ENCODE data around the gene ATF7IP2. TPM values are rescaled to one million over a fixed set of nuclear protein-coding genes. Genes with fewer than 3 reads are reported as not detected.
"Not testable (repeated sequence)": the region's sequence is repeated elsewhere in the genome, so short reads cannot be mapped to it uniquely, and the experiment has no call there.

ATF7IP2 gene
- total and polyA plus RNA-seq, 2 donors, result 40.0 to 73.8 TPM

DNA sequence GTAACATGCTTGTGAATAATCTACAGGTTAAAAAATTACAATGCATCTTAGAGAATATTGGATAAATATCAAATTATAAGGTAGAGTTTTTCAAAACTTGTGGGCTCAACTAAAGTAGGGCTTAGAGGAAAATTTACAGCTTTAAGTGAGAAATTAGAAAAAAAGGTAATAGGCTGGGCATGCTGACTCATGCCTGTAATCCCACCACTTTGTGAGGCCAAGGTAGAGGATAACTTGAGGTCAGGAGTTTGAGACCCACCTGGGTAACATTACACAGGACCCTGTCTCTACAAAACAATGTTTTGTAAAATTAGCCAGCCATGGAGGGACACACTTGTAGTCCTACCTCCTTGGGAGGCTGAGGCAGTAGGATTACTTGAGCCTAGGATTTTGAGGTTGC lies 4.5 kb downstream of the ATF7IP2 start:
- Histone ChIP-seq H3K36me3 (ENCODE audit: control insufficient read depth in 2 of 2, insufficient read depth in 2 of 2, low read length in 1 of 2) (peaks cover 0 to 2% of the 10 kb centered on the region in 2 donors), H3K27me3 (ENCODE audit: control insufficient read depth in 2 of 2, insufficient read depth in 1 of 2, low read length in 1 of 2) (no peaks in the 10 kb centered on the region), H3K4me3 (ENCODE audit: low read length in 2 of 2) (no peak overlapping the region), H3K27ac (ENCODE audit: low read depth in 1 of 2, low read length in 1 of 2) (no peak overlapping the region), H3K9me3 (ENCODE audit: control insufficient read depth in 2 of 2, insufficient read depth in 1 of 2, low read length in 1 of 2) (peaks cover 0 to 9% of the 10 kb centered on the region in 2 donors), H3K4me1 (ENCODE audit: control insufficient read depth in 2 of 2, insufficient read depth in 2 of 2, low read length in 2 of 2) (peaks cover 6% of the 10 kb centered on the region in 2 donors)
- no peak for DNase-seq (ENCODE audit: low read depth in 6 of 9, low spot score in 9 of 9)

GRCh38 chr16:10390867-10391266 lies 5.0 kb downstream of the ATF7IP2 start:
- H3K4me1 ChIP-seq (ENCODE audit: control insufficient read depth in 2 of 2, insufficient read depth in 2 of 2, low read length in 2 of 2), result peaks cover 6% of the 10 kb centered on the region in 2 donors
- no peak overlapping the region for H3K27ac ChIP-seq (ENCODE audit: low read depth in 1 of 2, low read length in 1 of 2)
- no peaks in the 10 kb centered on the region for H3K27me3 ChIP-seq (ENCODE audit: control insufficient read depth in 2 of 2, insufficient read depth in 1 of 2, low read length in 1 of 2)
- H3K4me3 ChIP-seq (ENCODE audit: low read length in 2 of 2), result no peak overlapping the region
- H3K9me3 ChIP-seq (ENCODE audit: control insufficient read depth in 2 of 2, insufficient read depth in 1 of 2, low read length in 1 of 2), result peaks cover 0 to 4% of the 10 kb centered on the region in 2 donors
- H3K36me3 ChIP-seq (ENCODE audit: control insufficient read depth in 2 of 2, insufficient read depth in 2 of 2, low read length in 1 of 2), result peaks cover 0 to 2% of the 10 kb centered on the region in 2 donors
- no peak for DNase-seq (ENCODE audit: low read depth in 6 of 9, low spot score in 9 of 9)
- 98% methylated on average over 5 of the region's 5 CpGs for WGBS

GRCh38 chr16:10391339-10391738 lies 5.5 kb downstream of the ATF7IP2 start:
- H3K27me3 ChIP-seq (ENCODE audit: control insufficient read depth in 2 of 2, insufficient read depth in 1 of 2, low read length in 1 of 2), result no peaks in the 10 kb centered on the region
- H3K27ac ChIP-seq (ENCODE audit: low read depth in 1 of 2, low read length in 1 of 2), result no peak overlapping the region
- no peak for DNase-seq (ENCODE audit: low read depth in 6 of 9, low spot score in 9 of 9)
- WGBS, result 99% methylated on average over 3 of the region's 3 CpGs
- H3K4me3 ChIP-seq (ENCODE audit: low read length in 2 of 2), result no peak overlapping the region
- H3K4me1 ChIP-seq (ENCODE audit: control insufficient read depth in 2 of 2, insufficient read depth in 2 of 2, low read length in 2 of 2), result peaks cover 6% of the 10 kb centered on the region in 2 donors
- peaks cover 0 to 2% of the 10 kb centered on the region in 2 donors for H3K36me3 ChIP-seq (ENCODE audit: control insufficient read depth in 2 of 2, insufficient read depth in 2 of 2, low read length in 1 of 2)
- no peaks in the 10 kb centered on the region for H3K9me3 ChIP-seq (ENCODE audit: control insufficient read depth in 2 of 2, insufficient read depth in 1 of 2, low read length in 1 of 2)

GRCh38 chr16:10402975-10403374 lies 17.1 kb downstream of the ATF7IP2 start:
- 100% methylated on average over 1 of the region's 1 CpG for WGBS
- Histone ChIP-seq H3K27ac (ENCODE audit: low read depth in 1 of 2, low read length in 1 of 2) (no peak overlapping the region), H3K4me1 (ENCODE audit: control insufficient read depth in 2 of 2, insufficient read depth in 2 of 2, low read length in 2 of 2) (no peaks in the 10 kb centered on the region), H3K9me3 (ENCODE audit: control insufficient read depth in 2 of 2, insufficient read depth in 1 of 2, low read length in 1 of 2) (peaks cover 0 to 10% of the 10 kb centered on the region in 2 donors), H3K4me3 (ENCODE audit: low read length in 2 of 2) (no peak overlapping the region), H3K27me3 (ENCODE audit: control insufficient read depth in 2 of 2, insufficient read depth in 1 of 2, low read length in 1 of 2) (no peaks in the 10 kb centered on the region), H3K36me3 (ENCODE audit: control insufficient read depth in 2 of 2, insufficient read depth in 2 of 2, low read length in 1 of 2) (no peaks in the 10 kb centered on the region)
- DNase-seq (ENCODE audit: low read depth in 6 of 9, low spot score in 9 of 9), result no peak

DNA sequence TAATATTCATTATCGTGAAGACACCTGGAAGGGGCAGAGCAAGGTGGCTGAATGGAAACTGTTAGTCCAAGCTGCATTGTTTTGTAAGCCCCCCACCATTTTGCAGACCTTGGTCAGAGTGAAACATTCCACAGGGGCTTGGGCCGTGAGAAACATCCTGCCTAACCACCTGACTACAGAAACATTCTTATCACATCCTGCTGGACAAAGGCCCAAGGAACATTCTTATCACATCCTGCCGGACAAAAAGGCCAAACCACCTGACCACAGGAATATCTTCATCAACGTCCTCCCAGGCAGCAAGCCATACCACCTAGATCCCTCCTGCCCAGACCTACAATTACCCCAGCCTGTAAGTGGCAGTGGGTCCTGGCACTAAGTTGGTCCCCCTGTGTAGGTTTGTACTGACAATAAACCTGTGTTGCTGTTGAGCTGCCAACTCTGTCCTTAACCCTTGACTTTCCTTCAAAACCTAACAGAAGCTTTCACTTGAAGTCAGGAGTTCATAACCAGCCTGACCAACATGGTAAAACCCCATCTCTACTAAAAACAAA lies 19.6 kb downstream of the ATF7IP2 start:
- 83% methylated on average over 4 of the region's 4 CpGs for WGBS
- Histone ChIP-seq H3K36me3 (ENCODE audit: control insufficient read depth in 2 of 2, insufficient read depth in 2 of 2, low read length in 1 of 2) (peaks cover 0 to 5% of the 10 kb centered on the region in 2 donors), H3K4me3 (ENCODE audit: low read length in 2 of 2) (no peak overlapping the region), H3K27me3 (ENCODE audit: control insufficient read depth in 2 of 2, insufficient read depth in 1 of 2, low read length in 1 of 2) (no peaks in the 10 kb centered on the region), H3K9me3 (ENCODE audit: control insufficient read depth in 2 of 2, insufficient read depth in 1 of 2, low read length in 1 of 2) (peaks cover 2 to 13% of the 10 kb centered on the region in 2 donors), H3K4me1 (ENCODE audit: control insufficient read depth in 2 of 2, insufficient read depth in 2 of 2, low read length in 2 of 2) (no peaks in the 10 kb centered on the region), H3K27ac (ENCODE audit: low read depth in 1 of 2, low read length in 1 of 2) (no peak overlapping the region)
- DNase-seq (ENCODE audit: low read depth in 6 of 9, low spot score in 9 of 9), result no peak

DNA sequence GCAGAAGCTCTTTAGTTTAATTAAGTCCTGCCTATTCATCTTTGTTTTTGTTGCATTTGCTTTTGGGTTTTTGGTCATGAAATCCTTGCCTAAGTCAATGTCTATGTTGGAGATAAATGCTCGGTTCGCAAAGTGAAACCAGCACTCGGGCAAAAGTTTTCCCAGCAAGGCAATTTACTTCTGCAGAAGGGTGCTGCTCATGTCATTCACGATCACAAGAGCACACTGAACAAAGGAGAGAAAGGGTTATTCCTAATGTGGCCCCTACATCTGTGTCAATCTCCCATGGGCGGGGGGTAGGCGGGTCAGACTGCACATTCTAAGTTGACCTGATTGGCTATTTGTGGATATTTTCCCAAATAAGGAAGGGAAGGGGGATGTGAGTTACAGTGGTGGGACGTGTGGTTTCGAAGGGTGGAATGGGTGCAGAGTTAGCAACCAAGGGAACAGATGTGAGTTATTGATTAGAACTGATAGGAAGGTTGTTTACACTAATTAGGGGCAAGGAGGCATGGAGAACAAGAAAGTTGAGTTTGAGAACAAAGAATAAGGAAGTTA lies 23.0 kb downstream of the ATF7IP2 start:
- Histone ChIP-seq H3K27me3 (ENCODE audit: control insufficient read depth in 2 of 2, insufficient read depth in 1 of 2, low read length in 1 of 2) (no peaks in the 10 kb centered on the region), H3K9me3 (ENCODE audit: control insufficient read depth in 2 of 2, insufficient read depth in 1 of 2, low read length in 1 of 2) (peaks cover 2 to 13% of the 10 kb centered on the region in 2 donors), H3K4me1 (ENCODE audit: control insufficient read depth in 2 of 2, insufficient read depth in 2 of 2, low read length in 2 of 2) (no peaks in the 10 kb centered on the region), H3K27ac (ENCODE audit: low read depth in 1 of 2, low read length in 1 of 2) (no peak overlapping the region), H3K36me3 (ENCODE audit: control insufficient read depth in 2 of 2, insufficient read depth in 2 of 2, low read length in 1 of 2) (peaks cover 0 to 5% of the 10 kb centered on the region in 2 donors), H3K4me3 (ENCODE audit: low read length in 2 of 2) (no peak overlapping the region)
- WGBS, result 98% methylated on average over 8 of the region's 8 CpGs
- peak in 1 of 9 donors; percentile 21 for DNase-seq (ENCODE audit: low read depth in 6 of 9, low spot score in 9 of 9)

DNA sequence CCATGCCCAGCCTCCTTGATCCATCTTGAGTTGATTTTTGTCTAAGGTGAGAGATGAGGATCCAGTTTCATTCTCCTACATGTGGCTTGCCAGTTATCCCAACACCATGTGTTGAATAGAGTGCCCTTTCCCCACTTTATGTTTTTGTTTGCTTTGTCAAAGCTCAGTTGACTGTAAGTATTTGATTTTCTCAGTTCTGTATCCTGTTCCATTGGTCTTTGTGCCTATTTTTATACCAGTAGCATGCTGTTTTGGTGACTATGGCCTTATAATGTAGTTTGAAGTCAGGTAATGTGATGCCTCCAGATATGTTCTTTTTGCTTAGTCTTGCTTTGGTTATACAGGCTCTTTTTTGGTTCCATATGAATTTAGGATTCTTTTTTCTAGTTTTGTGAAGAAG lies 23.9 kb downstream of the ATF7IP2 start:
- not testable (repeated sequence) for H3K27ac ChIP-seq (ENCODE audit: low read depth in 1 of 2, low read length in 1 of 2); H3K4me3 ChIP-seq (ENCODE audit: low read length in 2 of 2); H3K36me3 ChIP-seq (ENCODE audit: control insufficient read depth in 2 of 2, insufficient read depth in 2 of 2, low read length in 1 of 2); H3K9me3 ChIP-seq (ENCODE audit: control insufficient read depth in 2 of 2, insufficient read depth in 1 of 2, low read length in 1 of 2); H3K4me1 ChIP-seq (ENCODE audit: control insufficient read depth in 2 of 2, insufficient read depth in 2 of 2, low read length in 2 of 2); H3K27me3 ChIP-seq (ENCODE audit: control insufficient read depth in 2 of 2, insufficient read depth in 1 of 2, low read length in 1 of 2); DNase-seq (ENCODE audit: low read depth in 6 of 9, low spot score in 9 of 9)

GRCh38 chr16:10410469-10410868 lies 24.6 kb downstream of the ATF7IP2 start:
- no peaks in the 10 kb centered on the region for H3K27me3 ChIP-seq (ENCODE audit: control insufficient read depth in 2 of 2, insufficient read depth in 1 of 2, low read length in 1 of 2)
- peaks cover 0 to 5% of the 10 kb centered on the region in 2 donors for H3K36me3 ChIP-seq (ENCODE audit: control insufficient read depth in 2 of 2, insufficient read depth in 2 of 2, low read length in 1 of 2)
- WGBS, result 95% methylated on average over 2 of the region's 2 CpGs
- H3K4me3 ChIP-seq (ENCODE audit: low read length in 2 of 2), result no peak overlapping the region
- DNase-seq (ENCODE audit: low read depth in 6 of 9, low spot score in 9 of 9), result no peak
- no peaks in the 10 kb centered on the region for H3K4me1 ChIP-seq (ENCODE audit: control insufficient read depth in 2 of 2, insufficient read depth in 2 of 2, low read length in 2 of 2)
- peaks cover 2 to 5% of the 10 kb centered on the region in 2 donors for H3K9me3 ChIP-seq (ENCODE audit: control insufficient read depth in 2 of 2, insufficient read depth in 1 of 2, low read length in 1 of 2)
- H3K27ac ChIP-seq (ENCODE audit: low read depth in 1 of 2, low read length in 1 of 2), result no peak overlapping the region

DNA sequence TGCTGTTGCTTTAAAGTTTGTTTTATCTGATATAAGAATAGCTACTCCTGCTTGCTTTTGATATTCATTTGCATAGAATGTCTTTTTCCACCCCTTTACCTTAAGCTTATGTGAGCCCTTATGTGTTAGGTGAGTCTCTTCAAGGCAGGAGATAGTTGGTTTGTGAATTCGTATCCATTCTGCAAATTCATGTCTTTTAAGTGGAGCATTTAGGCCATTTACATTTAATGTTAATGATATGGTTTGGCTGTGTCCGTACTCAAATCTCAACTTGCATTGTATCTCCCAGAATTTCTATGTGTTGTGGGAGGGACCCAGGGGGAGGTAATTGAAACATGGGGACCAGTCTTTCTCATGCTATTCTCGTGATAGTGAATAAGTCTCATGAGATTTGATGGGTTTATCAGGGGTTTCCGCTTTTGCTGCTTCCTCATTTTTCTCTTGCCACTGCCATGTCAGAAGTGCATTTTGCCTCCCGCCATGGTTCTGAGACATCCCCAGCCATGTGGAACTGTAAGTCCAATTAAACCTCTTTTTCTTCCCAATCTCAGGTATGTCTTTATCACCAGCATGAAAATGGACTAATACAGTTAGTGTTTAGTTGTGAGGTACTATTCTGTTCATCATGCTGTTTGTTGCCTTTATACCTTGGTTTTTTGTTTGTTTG lies 27.2 kb downstream of the ATF7IP2 start:
- H3K4me1 ChIP-seq (ENCODE audit: control insufficient read depth in 2 of 2, insufficient read depth in 2 of 2, low read length in 2 of 2), result no peaks in the 10 kb centered on the region
- H3K27ac ChIP-seq (ENCODE audit: low read depth in 1 of 2, low read length in 1 of 2), result no peak overlapping the region
- no peaks in the 10 kb centered on the region for H3K27me3 ChIP-seq (ENCODE audit: control insufficient read depth in 2 of 2, insufficient read depth in 1 of 2, low read length in 1 of 2)
- H3K9me3 ChIP-seq (ENCODE audit: control insufficient read depth in 2 of 2, insufficient read depth in 1 of 2, low read length in 1 of 2), result peaks cover 4 to 11% of the 10 kb centered on the region in 2 donors
- H3K4me3 ChIP-seq (ENCODE audit: low read length in 2 of 2), result no peak overlapping the region
- no peak for DNase-seq (ENCODE audit: low read depth in 6 of 9, low spot score in 9 of 9)
- WGBS, result 99% methylated on average over 5 of the region's 5 CpGs
- H3K36me3 ChIP-seq (ENCODE audit: control insufficient read depth in 2 of 2, insufficient read depth in 2 of 2, low read length in 1 of 2), result peaks cover 0 to 9% of the 10 kb centered on the region in 2 donors

Measured in thymus (tissue), 11 donors.